Liver (tissue), 9 donors: ENCODE data around the gene PTMS. TPM values are rescaled to one million over a fixed set of nuclear protein-coding genes. Genes with fewer than 3 reads are reported as not detected.

Source experiments
- DNase-seq: peaks from one replicate; pipeline ENCODE4 v3.0.0-alpha.2; 2017; ENCODE audit warnings: low spot score
- H3K27ac ChIP-seq, 2 donors: one replicate each; pipeline ENCODE4 v1.7.0; 2013; ENCODE audit warnings: inconsistent platforms in 2 of 2, low read length in 2 of 2, control low read depth in 1 of 2, low read depth in 1 of 2, mild to moderate bottlenecking in 1 of 2
- H3K27me3 ChIP-seq, 4 donors: one replicate each; pipeline versions ENCODE4 v1.6.1 to v1.7.0; 2013; ENCODE audit warnings: low read length in 3 of 4, inconsistent platforms in 1 of 4, mild to moderate bottlenecking in 1 of 4, moderate library complexity in 1 of 4; ENCODE audit not compliant: control insufficient read depth in 4 of 4, insufficient read depth in 4 of 4
- H3K36me3 ChIP-seq, 4 donors: one replicate each; pipeline versions ENCODE4 v1.6.1 to v1.7.0; 2013; ENCODE audit warnings: low read length in 3 of 4, mild to moderate bottlenecking in 3 of 4, low read depth in 1 of 4, moderate library complexity in 1 of 4; ENCODE audit not compliant: control insufficient read depth in 4 of 4, insufficient read depth in 3 of 4
- H3K4me1 ChIP-seq, 4 donors: one replicate each; pipeline versions ENCODE4 v1.6.1 to v1.7.0; 2013; ENCODE audit warnings: low read length in 3 of 4, mild to moderate bottlenecking in 3 of 4, moderate library complexity in 1 of 4; ENCODE audit not compliant: control insufficient read depth in 4 of 4, insufficient read depth in 4 of 4
- H3K4me3 ChIP-seq, 3 donors: one replicate each; pipeline versions ENCODE4 v1.6.1 to v1.7.0; 2013; ENCODE audit warnings: low read length in 3 of 3, control low read depth in 1 of 3, low read depth in 1 of 3, mild to moderate bottlenecking in 1 of 3
- H3K9ac ChIP-seq, 2 donors: one replicate each; pipeline ENCODE4 v1.7.0; 2013; ENCODE audit warnings: low read length in 2 of 2, mild to moderate bottlenecking in 2 of 2, moderate library complexity in 2 of 2, control low read depth in 1 of 2, low read depth in 1 of 2
- H3K9me3 ChIP-seq, 4 donors: one replicate each; pipeline versions ENCODE4 v1.6.1 to v1.7.0; 2013; ENCODE audit warnings: low read length in 3 of 4; ENCODE audit not compliant: control insufficient read depth in 4 of 4
- EGR1 ChIP-seq, 2 donors: IDR thresholded peaks; 2 replicates each; pipeline ENCODE4 v1.6.1; 2016 to 2018; ENCODE audit warnings: antibody characterized with exemption in 2 of 2, low read depth in 2 of 2
- FOXA1 ChIP-seq: IDR thresholded peaks from 2 replicates; pipeline ENCODE4 v1.6.1; 2016; ENCODE audit warnings: antibody characterized with exemption
- FOXA2 ChIP-seq: IDR thresholded peaks from 2 replicates; pipeline ENCODE4 v1.6.1; 2016; ENCODE audit warnings: antibody characterized with exemption
- GABPA ChIP-seq, 2 donors: IDR thresholded peaks in 1 of 2; conservative IDR thresholded peaks in 1 of 2; 2 replicates each; pipeline ENCODE4 v1.6.1; 2016; ENCODE audit warnings: antibody characterized with exemption in 2 of 2, mild to moderate bottlenecking in 1 of 2, moderate library complexity in 1 of 2
- HNF4A ChIP-seq, 2 donors: conservative IDR thresholded peaks; 2 replicates each; pipeline ENCODE4 v1.6.1; 2016; ENCODE audit warnings: antibody characterized with exemption in 2 of 2, mild to moderate bottlenecking in 2 of 2
- HNF4G ChIP-seq: IDR thresholded peaks from 2 replicates; pipeline ENCODE4 v1.6.1; 2016; ENCODE audit warnings: antibody characterized with exemption
- JUND ChIP-seq, 2 donors: IDR thresholded peaks; 2 replicates each; pipeline ENCODE4 v1.6.1; 2016; ENCODE audit warnings: antibody characterized with exemption in 2 of 2
- NR2F2 ChIP-seq: IDR thresholded peaks from 2 replicates; pipeline ENCODE4 v1.6.1; 2016; ENCODE audit warnings: antibody characterized with exemption
- RAD21 ChIP-seq, 2 donors: IDR thresholded peaks; 2 replicates each; pipeline ENCODE4 v1.6.1; 2016; ENCODE audit warnings: antibody characterized with exemption in 2 of 2, mild to moderate bottlenecking in 2 of 2
- SP1 ChIP-seq: IDR thresholded peaks from 2 replicates; pipeline ENCODE4 v1.6.1; 2018; ENCODE audit warnings: antibody characterized with exemption, mild to moderate bottlenecking
- YY1 ChIP-seq: IDR thresholded peaks from 2 replicates; pipeline ENCODE4 v1.6.1; 2016; ENCODE audit warnings: antibody characterized with exemption, mild to moderate bottlenecking
- WGBS: extraction: QIAGEN DNeasy Blood & Tissue Kit; methylation state at CpG from one replicate; pipeline ENCODE4 v1.1.7; 2013; 5-methylcytosine and 5-hydroxymethylcytosine counted together
- polyA plus RNA-seq, 2 donors: library from polyadenylated mRNA; stranded (reverse) in 1 of 2; unstranded in 1 of 2; fragments of 200-250 nt in 1 of 2; fragments of >200 nt in 1 of 2; fragmentation: Nextera tagmentation in 1 of 2; extraction: Ambion mirVana in 1 of 2; gene quantifications; one replicate each; pipeline versions ENCODE4 v1.2.1 to v1.2.3, GENCODE V29; 2013 to 2015
- total RNA-seq, 2 donors: library from RNA; depleted of rRNA; stranded (reverse); fragments of >200 nt; gene quantifications; one replicate each; pipeline ENCODE4 v1.2.3, GENCODE V29; 2014
- TF ChIP-seq, protein P1 (sequence below): IDR thresholded peaks from 2 replicates; pipeline ENCODE4 v1.6.1; 2016; ENCODE audit warnings: antibody characterized with exemption
- TF ChIP-seq, protein P2 (sequence below): fragments of 150-350 bp; IDR thresholded peaks from 2 replicates; pipeline ENCODE4 v1.5.1; 2017; ENCODE audit warnings: improper control_type of control experiment, low read depth, low read length; ENCODE audit not compliant: missing input control
- TF ChIP-seq, protein P3 (sequence below): IDR thresholded peaks from 2 replicates; pipeline ENCODE4 v1.6.1; 2016; ENCODE audit warnings: antibody characterized with exemption, mild to moderate bottlenecking
- TF ChIP-seq, protein P4 (sequence below): IDR thresholded peaks from 2 replicates; pipeline ENCODE4 v1.6.1; 2016; ENCODE audit warnings: antibody characterized with exemption
- TF ChIP-seq, protein P5 (sequence below): IDR thresholded peaks from 2 replicates; pipeline ENCODE4 v1.6.1; 2016; ENCODE audit warnings: antibody characterized with exemption
- donor health status: healthy.
- donor health status: healthy.
- donor health status: healthy.
- donor health status: healthy.
- donor health status: healthy.

PTMS gene
- total and polyA plus RNA-seq, 4 donors, result 26.3 to 261 (median 104) TPM

DNA sequence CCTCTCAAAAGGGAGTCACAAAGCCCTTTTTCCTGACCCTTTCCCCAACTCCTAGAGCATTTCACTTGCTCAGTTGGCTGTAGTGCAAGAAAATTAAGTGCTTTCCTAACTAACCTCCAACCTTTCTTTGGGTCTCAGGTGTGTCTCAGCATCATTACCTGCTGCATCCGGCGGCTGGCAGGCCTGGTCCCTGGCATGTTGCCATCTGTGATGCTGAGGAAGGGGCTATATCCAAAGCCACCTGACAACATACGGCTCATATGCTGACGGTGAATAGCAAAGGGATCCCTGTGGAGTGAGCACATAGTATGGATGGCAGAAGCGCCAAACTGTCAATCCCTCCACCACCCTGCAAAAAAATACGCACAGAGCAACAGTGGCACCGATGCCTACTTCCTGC lies 14.4 kb upstream of the PTMS start (continued):
- TF ChIP-seq, protein P1, sequence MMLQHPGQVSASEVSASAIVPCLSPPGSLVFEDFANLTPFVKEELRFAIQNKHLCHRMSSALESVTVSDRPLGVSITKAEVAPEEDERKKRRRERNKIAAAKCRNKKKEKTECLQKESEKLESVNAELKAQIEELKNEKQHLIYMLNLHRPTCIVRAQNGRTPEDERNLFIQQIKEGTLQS, result no peak
- TF ChIP-seq EGR1 (IDR thresholded peaks at IDR 0.05; ENCODE audit: low read depth in 2 of 2) (no peak), HNF4G (no peak)

DNA sequence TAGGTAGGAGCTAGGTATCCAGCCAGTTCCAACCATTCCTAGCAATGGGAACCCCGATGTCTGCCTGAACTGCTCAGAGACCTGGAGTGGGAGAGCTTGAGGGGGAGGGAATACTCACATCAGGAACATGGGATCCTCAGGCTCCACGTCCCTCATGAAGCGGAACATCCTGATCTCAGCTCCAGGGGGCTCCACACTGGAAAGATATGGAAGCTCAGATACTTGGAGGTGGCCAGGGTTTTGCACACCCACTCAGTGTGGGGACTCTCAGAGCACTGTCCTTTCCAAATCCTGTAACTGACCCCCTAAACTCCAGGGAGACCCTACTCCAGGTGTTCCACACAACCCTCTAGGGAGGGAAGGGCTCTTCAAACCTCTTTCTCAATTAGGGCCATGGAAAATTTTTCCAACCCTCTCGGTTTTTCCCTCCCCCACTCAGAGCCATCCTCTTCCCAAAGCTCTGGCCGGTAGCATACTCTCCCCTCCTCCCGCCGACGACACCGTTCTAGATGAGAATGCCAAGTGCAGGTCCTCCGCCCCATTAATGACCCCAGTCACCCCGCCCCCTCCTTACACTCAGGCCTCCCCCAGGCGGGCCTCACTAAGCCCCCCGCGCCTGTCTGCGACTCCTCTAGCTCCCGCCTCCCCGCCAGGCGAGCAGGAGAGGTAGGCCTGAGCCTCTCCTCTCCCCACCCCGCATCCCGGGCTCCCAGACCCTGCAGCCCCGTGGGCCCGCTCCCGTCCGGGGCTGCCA lies 13.8 kb upstream of the PTMS start:
- Histone ChIP-seq H3K36me3 (peaks cover 16 to 35% (median 33%) of the 10 kb centered on the region in 4 donors), H3K4me3 (peak overlapping the region; percentile 73 to 92 (median 87)), H3K27me3 (no peaks in the 10 kb centered on the region), H3K4me1 (peaks cover 0 to 24% (median 20%) of the 10 kb centered on the region in 4 donors), H3K27ac (peak overlapping the region; percentile 99), H3K9me3 (no peaks in the 10 kb centered on the region), H3K9ac (peak overlapping the region; percentile 91 to 94)
- 5% methylated on average over 24 of the region's 24 CpGs for WGBS
- no peak for DNase-seq
- TF ChIP-seq, protein P2, sequence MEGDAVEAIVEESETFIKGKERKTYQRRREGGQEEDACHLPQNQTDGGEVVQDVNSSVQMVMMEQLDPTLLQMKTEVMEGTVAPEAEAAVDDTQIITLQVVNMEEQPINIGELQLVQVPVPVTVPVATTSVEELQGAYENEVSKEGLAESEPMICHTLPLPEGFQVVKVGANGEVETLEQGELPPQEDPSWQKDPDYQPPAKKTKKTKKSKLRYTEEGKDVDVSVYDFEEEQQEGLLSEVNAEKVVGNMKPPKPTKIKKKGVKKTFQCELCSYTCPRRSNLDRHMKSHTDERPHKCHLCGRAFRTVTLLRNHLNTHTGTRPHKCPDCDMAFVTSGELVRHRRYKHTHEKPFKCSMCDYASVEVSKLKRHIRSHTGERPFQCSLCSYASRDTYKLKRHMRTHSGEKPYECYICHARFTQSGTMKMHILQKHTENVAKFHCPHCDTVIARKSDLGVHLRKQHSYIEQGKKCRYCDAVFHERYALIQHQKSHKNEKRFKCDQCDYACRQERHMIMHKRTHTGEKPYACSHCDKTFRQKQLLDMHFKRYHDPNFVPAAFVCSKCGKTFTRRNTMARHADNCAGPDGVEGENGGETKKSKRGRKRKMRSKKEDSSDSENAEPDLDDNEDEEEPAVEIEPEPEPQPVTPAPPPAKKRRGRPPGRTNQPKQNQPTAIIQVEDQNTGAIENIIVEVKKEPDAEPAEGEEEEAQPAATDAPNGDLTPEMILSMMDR, result peak; percentile 15
- TF ChIP-seq RAD21 (IDR thresholded peaks at IDR 0.05) (peak in 1 of 2 donors; percentile 43), EGR1 (IDR thresholded peaks at IDR 0.05; ENCODE audit: low read depth in 2 of 2) (no peak)

DNA sequence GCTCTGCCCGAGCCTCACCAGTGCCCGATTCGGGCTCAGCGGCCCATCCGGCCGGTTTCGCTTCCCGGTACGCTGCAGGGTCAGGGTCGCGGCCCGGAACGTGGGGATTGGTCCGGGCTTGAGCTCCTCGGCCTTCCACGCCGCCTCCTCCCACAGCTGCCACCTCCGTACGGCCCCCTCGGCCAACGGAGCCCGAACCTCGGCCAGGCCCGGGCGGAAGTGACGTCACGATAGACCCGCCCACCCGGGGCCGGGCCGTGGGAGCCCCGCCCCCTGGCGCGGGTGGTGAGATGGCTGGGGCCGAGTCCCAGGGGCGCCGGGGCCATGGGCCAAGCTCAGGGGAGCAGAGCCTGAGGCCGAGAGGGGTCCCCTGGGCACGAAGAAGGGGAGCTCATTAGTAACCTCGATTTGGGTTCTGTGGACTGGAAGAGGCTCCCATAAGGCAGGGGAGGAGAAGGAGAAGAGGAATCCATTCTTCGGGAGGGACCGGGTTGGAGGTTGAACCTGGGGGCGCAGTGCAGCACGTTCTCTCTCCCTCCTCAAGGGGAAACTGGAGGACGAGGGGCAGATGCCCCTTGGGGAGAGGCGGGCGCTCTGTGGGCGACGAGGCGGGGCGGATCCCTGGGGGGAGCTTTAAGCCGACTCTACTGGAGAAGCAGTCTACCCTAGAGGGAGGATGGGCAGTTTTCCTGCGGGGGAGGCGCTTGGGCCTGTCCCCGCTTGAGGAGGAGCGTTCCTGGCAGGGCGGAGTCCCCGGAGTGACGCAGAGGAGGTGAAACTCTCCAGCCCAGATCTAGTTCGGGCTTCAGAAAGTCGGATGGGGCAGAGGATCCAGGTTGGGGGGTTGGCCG lies 13.0 kb upstream of the PTMS start, which contains the start of gene MLF2:
Gene MLF2 (minus strand): TSS at position 221 of the 851 bp plus-strand sequence. CDS start 807 bp downstream, outside the sequence.
- under 1% methylated on average over 62 of the region's 62 CpGs for WGBS
- peak within 1 kb of the TSS; percentile 94 to 97 for H3K9ac ChIP-seq
- no peaks in the 10 kb centered on the region for H3K9me3 ChIP-seq
- H3K4me3 ChIP-seq, result peak within 1 kb of the TSS; percentile 73 to 92 (median 87)
- H3K36me3 ChIP-seq, result peaks cover 14 to 27% (median 25%) of the 10 kb centered on the region in 4 donors
- H3K4me1 ChIP-seq, result peaks cover 0 to 24% (median 20%) of the 10 kb centered on the region in 4 donors
- no peaks in the 10 kb centered on the region for H3K27me3 ChIP-seq
- peak within 1 kb of the TSS; percentile 99 for H3K27ac ChIP-seq
- peak; percentile 97 for DNase-seq
- peak; percentile 48 to 87 for TF ChIP-seq GABPA (IDR thresholded peaks at IDR 0.05 in 1 of 2, conservative IDR thresholded peaks at IDR 0.05 in 1 of 2)
- no peak for TF ChIP-seq JUND (IDR thresholded peaks at IDR 0.05)
- no peak for TF ChIP-seq HNF4G
- TF ChIP-seq EGR1 (IDR thresholded peaks at IDR 0.05; ENCODE audit: low read depth in 2 of 2), result peak; percentile 79 to 90
- TF ChIP-seq, protein P2, result peak; percentile 98
- no peak for TF ChIP-seq FOXA2
- no peak for TF ChIP-seq FOXA1
- TF ChIP-seq, protein P3, sequence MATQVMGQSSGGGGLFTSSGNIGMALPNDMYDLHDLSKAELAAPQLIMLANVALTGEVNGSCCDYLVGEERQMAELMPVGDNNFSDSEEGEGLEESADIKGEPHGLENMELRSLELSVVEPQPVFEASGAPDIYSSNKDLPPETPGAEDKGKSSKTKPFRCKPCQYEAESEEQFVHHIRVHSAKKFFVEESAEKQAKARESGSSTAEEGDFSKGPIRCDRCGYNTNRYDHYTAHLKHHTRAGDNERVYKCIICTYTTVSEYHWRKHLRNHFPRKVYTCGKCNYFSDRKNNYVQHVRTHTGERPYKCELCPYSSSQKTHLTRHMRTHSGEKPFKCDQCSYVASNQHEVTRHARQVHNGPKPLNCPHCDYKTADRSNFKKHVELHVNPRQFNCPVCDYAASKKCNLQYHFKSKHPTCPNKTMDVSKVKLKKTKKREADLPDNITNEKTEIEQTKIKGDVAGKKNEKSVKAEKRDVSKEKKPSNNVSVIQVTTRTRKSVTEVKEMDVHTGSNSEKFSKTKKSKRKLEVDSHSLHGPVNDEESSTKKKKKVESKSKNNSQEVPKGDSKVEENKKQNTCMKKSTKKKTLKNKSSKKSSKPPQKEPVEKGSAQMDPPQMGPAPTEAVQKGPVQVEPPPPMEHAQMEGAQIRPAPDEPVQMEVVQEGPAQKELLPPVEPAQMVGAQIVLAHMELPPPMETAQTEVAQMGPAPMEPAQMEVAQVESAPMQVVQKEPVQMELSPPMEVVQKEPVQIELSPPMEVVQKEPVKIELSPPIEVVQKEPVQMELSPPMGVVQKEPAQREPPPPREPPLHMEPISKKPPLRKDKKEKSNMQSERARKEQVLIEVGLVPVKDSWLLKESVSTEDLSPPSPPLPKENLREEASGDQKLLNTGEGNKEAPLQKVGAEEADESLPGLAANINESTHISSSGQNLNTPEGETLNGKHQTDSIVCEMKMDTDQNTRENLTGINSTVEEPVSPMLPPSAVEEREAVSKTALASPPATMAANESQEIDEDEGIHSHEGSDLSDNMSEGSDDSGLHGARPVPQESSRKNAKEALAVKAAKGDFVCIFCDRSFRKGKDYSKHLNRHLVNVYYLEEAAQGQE, result peak; percentile 79
- TF ChIP-seq, protein P4, sequence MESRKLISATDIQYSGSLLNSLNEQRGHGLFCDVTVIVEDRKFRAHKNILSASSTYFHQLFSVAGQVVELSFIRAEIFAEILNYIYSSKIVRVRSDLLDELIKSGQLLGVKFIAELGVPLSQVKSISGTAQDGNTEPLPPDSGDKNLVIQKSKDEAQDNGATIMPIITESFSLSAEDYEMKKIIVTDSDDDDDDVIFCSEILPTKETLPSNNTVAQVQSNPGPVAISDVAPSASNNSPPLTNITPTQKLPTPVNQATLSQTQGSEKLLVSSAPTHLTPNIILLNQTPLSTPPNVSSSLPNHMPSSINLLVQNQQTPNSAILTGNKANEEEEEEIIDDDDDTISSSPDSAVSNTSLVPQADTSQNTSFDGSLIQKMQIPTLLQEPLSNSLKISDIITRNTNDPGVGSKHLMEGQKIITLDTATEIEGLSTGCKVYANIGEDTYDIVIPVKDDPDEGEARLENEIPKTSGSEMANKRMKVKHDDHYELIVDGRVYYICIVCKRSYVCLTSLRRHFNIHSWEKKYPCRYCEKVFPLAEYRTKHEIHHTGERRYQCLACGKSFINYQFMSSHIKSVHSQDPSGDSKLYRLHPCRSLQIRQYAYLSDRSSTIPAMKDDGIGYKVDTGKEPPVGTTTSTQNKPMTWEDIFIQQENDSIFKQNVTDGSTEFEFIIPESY, result no peak
- TF ChIP-seq HNF4A (conservative IDR thresholded peaks at IDR 0.05), result peak in 1 of 2 donors; percentile 47
- peak; percentile 66 for TF ChIP-seq YY1
- TF ChIP-seq, protein P1, result peak; percentile 47
- no peak for TF ChIP-seq NR2F2
- TF ChIP-seq, protein P5, sequence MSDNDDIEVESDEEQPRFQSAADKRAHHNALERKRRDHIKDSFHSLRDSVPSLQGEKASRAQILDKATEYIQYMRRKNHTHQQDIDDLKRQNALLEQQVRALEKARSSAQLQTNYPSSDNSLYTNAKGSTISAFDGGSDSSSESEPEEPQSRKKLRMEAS, result no peak
- TF ChIP-seq SP1, result peak; percentile 45
